Ammon's horn (tissue), 1 donor: ENCODE measurements around the gene TMBIM6.

Experiments used
- DNase-seq: peaks from one replicate; pipeline ENCODE4 v3.0.0-alpha.2; 2016; ENCODE audit warnings: low spot score

Gene TMBIM6

GRCh38 chr12:49798248-49798647 is 56.9 kb downstream of the TMBIM6 start:
- DNase-seq, result no peak

DNA sequence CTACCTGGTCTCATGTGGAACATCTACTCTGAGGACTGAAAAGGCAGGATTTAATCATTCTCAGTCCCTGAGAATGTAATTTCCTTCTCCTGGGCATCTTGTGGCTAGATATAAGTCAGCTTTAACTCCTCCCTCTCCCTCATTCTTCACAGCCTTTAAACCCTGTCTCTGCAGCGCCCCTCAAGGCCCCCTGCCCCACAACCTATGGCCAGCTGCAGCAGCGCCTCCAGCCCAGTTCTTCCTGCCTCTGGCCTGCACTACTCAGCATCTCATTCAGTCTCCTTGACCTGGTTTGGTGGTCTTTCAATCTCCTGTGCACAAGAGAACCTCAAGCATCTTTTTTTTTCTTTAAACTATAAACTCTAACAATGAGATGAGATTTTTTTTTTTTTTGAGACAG is 57.6 kb downstream of the TMBIM6 start:
- no peak for DNase-seq

DNA sequence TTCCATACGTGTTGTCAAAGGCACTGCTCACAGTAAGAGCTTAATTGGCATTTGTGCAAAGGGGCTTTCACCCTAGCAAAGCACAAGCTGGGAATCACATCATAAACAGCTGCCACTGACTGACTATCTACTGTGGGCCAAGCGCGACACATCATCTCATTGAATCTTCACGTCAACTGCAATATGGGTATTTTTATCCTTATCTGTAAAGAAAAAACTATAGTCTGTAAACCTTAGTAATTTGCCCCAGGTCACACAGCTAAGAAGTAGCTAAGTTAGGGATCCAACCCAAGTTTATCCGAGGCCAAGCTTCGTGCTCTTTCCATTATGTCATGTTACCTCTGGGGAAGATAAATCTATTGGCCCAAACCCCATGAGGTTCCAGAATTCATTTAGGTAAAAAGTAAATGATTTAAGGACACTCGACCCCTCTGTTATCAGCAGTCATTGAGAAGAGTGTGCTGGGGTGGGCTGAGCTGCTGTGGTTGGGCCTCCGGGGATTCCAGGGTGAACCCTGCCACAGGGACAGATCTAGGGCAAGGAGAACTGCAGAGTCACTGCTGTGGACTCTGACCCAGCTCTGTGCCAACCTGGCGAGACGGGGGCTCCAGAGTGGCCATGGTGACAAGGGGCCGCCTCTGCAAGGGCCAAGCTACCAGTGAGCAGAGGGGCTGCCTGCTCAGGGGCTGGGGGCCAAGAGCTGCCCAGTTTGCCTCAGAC is 59.2 kb downstream of the TMBIM6 start:
- DNase-seq, result no peak

GRCh38 chr12:49801141-49802063 is 60.0 kb downstream of the TMBIM6 start:
- no peak for DNase-seq

GRCh38 chr12:49803693-49804450 is 62.5 kb downstream of the TMBIM6 start:
- DNase-seq, result no peak

GRCh38 chr12:49804821-49805220 is 63.5 kb downstream of the TMBIM6 start:
- DNase-seq, result no peak

DNA sequence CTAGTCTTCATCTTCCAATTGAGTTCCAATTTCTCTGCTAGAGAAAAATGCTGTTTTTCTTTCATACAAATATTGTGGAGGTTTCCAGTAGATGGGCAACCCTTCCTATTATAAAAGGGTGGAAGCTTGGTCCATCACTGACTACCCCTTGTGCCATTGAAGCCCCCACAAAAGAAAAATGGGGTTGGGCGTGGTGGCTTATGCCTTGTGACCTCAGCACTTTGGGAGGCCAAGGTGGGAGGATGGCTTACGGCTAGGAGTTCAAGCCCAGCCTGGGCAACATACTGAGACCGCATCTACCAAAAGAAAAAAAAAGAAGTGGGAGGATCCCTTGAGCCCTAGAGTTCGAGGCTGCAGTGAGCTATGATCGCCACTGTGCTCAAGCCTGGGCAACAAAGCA is 64.1 kb downstream of the TMBIM6 start:
- no peak for DNase-seq

GRCh38 chr12:49806321-49806813 is 65.0 kb downstream of the TMBIM6 start:
- DNase-seq, result no peak

DNA sequence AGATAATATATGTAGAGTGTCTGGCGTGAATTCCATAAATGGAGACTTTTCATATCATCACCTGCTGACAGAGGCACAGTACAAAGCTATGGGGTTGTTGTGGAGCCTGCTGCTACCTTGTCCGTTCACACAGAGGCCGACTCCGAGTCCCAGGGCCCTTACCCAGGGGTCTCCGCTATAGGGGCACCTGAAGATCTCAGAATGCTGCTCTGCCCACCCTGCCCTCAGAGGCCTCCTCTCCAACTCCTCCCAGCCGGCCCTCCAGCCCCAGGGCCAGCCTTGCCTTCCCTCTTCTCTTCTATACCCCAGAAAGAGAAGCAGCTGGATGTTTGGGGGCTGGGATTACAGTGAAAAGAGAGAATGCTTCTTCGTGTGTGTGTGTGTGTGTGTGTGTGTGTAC is 65.5 kb downstream of the TMBIM6 start:
- no peak for DNase-seq

DNA sequence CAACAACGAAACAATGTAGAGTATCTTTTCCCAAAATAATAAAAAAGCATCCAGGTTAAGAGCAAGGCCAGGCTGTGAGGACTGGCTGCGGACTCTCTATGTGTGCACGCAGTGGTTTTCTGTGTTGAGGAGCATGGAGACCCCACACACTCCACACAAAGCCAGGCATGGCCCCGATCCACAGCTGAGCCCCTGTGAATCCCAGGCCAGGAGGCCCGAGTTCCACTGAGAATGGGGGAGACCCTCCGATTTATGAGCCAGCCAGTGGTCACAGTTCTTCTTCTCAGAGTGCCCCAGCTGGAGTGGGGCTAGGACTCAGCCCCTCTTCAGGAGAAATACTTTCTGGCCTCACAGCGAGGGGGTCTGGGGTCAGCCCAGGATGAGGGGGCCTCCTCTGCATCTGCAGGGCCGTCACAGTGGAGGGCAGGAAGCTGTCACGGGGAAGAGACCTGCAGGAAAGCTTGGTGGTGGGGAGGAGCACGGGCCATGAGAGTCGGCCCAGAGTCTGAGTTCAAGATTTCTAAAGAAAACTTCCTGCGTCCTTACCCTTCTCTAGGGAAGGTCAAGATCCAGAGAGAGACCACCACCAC is 66.7 kb downstream of the TMBIM6 start:
- DNase-seq, result no peak

DNA sequence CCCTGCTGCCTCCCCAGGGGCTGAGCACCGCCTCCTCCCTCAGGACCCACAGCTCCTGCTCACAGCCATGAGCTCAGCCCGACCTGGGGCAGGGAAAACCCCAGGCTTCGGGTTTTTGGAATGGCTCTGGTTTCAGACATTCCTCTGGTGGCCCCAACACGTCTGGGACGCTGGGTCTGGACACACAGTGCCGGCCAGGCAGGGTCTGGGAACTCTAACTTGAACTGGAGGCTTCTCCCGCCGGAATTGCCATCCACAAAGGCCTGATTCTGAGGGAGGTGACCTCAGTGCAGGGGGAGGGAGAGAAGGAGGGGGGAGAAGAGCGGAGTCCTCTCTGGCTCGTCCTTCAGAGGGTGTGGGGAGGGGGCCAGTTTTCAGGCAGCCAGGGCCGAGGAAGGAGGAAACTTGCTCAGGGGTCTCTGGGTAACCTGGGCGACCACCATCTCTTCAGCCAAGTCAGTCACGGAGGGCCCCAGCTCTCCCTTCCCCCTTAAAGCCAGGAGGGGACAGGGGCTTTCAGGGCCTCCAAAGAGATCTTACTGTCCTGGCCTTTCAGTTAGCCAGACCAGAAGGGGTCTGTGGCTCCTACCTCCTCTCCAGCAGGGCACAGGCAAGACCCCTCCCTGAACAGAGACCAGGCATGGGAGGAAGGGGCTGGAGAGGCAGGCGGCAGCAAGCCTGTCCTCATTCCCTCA is 67.5 kb downstream of the TMBIM6 start:
- DNase-seq, result peak; percentile 83

GRCh38 chr12:49809381-49809905 is 68.1 kb downstream of the TMBIM6 start:
- DNase-seq, result no peak

DNA sequence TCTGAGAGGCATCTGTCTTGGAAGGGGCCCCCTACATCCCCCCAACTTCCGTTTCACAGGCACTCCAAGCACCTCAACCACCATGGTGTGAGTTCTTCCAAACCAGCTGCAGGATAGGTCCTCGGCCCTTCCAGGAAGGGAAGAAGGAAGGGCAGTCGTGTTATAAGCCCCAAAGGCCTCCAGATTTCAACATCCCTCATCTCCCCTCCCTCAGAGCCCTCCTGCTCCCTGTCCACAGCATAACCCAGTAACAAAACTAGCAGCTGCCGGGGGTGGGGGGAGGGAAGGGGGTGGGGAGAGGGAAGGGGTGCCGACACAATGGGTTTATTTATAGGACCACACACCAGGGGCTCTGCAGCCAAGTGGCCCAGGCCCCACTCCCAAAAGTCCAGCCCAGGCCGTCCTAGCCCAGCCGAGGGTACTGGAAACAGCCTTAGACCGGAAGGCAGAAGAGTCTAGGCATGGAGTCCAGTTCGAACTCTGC is 68.6 kb downstream of the TMBIM6 start:
- peak; percentile 54 for DNase-seq

- DNase-seq, result no peak
Observed at GRCh38 chr12:49811136-49811535, 69.8 kb downstream of the TMBIM6 start.

- DNase-seq, result no peak
Observed at GRCh38 chr12:49811961-49812401, 70.6 kb downstream of the TMBIM6 start.

DNA sequence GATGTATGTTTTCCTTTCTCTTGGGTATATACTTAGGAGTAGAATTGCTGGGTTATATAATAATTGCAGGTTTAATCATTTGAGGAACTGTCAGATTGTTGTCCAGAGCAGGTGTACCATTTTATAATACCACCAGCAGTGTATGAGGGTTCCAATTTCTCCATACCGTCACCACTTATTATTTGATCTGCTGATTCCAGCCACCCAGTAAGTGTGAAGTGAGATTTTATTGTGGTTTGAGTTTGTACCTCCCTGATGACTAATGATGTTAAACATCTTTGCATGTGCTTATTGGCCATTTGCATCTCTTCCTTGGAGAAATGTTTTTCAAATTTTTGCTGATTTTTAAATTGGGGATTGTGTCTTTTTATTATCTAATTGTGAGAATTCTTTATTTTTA is 71.8 kb downstream of the TMBIM6 start:
- no peak for DNase-seq
